ENCODE results near the gene HOXD12. TPM values are rescaled to one million over a fixed set of nuclear protein-coding genes. Genes with fewer than 3 reads are reported as not detected.

Gene HOXD12
- total RNA-seq, 2 experiments from 2014 or later: 0.25 TPM; not detected in 1

DNA sequence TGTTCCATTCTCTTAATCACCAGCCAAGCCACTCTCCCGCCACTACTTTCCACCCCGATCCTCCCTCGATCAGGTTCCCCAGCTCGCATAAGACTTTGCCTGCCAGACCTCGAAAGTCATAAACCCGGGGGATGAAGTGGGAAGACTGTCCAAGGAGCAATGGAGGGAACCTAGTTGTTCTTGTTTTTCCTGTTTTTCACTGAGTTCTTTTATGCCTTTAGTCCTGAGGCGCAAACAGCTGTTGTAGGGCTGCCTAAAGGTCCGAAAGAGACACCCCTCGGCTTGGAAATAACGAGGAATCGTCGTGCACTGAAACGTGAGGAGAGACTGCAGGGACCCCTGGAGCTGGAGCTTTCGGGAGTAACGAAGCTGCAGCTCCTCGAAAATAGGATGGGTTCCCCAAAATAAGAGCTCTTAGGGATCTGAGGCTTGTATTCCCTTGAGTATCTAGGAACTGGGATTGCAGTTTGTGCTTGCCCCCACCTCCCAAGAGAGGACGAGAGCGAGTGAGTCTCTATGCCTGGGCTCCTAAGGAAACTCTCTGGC, 1.7 kb upstream of the HOXD12 start:
- no peak for DNase-seq (ENCODE audit: low spot score)
- intact Hi-C loops (cut with micrococcal nuclease; ENCODE audit: unreplicated experiment): loop anchor here (1.0 kb wide), 2 partner anchors 408 to 732 kb away; no protein-coding TSS in a partner anchor
- Histone ChIP-seq H2AFZ (ENCODE audit: low read length) (peak overlapping the region; percentile 96), H3K27ac (ENCODE audit: low read depth, low read length, poor library complexity, severe bottlenecking) (no peak overlapping the region), H4K20me1 (ENCODE audit: insufficient read depth, low read length) (no peaks in the 10 kb centered on the region), H3K79me2 (ENCODE audit: insufficient read depth, low read depth, low read length) (no peaks in the 10 kb centered on the region), H3K9me3 (ENCODE audit: low read length) (no peaks in the 10 kb centered on the region), H3K4me1 (ENCODE audit: insufficient read depth, low read length, poor library complexity, severe bottlenecking) (peaks cover 14% of the 10 kb centered on the region), H3K4me3 (ENCODE audit: low read depth, low read length, poor library complexity, severe bottlenecking) (peak overlapping the region; percentile 63), H3K9me2 (ENCODE audit: insufficient read depth, low read length) (no peaks in the 10 kb centered on the region), H3K4me2 (ENCODE audit: low read length) (peak overlapping the region; percentile 81), H3K36me3 (ENCODE audit: insufficient read depth, low read length) (no peaks in the 10 kb centered on the region)
- POLR2A ChIA-PET: interaction anchor here (0.5 to 0.6 kb wide), 2 partner anchors 128 to 408 kb away, joined by 3 read pairs; no protein-coding TSS in a partner anchor
- BruUV-seq (replicated peaks): no TSS peak
- TF ChIP-seq EZH2phosphoT487 (IDR thresholded peaks at IDR 0.05; ENCODE audit: borderline replicate concordance, low read depth, low read length): no peak
- TF ChIP-seq, protein P1, sequence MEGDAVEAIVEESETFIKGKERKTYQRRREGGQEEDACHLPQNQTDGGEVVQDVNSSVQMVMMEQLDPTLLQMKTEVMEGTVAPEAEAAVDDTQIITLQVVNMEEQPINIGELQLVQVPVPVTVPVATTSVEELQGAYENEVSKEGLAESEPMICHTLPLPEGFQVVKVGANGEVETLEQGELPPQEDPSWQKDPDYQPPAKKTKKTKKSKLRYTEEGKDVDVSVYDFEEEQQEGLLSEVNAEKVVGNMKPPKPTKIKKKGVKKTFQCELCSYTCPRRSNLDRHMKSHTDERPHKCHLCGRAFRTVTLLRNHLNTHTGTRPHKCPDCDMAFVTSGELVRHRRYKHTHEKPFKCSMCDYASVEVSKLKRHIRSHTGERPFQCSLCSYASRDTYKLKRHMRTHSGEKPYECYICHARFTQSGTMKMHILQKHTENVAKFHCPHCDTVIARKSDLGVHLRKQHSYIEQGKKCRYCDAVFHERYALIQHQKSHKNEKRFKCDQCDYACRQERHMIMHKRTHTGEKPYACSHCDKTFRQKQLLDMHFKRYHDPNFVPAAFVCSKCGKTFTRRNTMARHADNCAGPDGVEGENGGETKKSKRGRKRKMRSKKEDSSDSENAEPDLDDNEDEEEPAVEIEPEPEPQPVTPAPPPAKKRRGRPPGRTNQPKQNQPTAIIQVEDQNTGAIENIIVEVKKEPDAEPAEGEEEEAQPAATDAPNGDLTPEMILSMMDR (conservative IDR thresholded peaks at IDR 0.05; ENCODE audit: low read length): peak; percentile 38; the same call in 1 of the 2 replicates
- CTCF ChIA-PET (ENCODE audit: unreplicated experiment): interaction anchor here (0.5 to 0.6 kb wide), 2 partner anchors 11 to 521 kb away, joined by 3 read pairs; no protein-coding TSS in a partner anchor

DNA sequence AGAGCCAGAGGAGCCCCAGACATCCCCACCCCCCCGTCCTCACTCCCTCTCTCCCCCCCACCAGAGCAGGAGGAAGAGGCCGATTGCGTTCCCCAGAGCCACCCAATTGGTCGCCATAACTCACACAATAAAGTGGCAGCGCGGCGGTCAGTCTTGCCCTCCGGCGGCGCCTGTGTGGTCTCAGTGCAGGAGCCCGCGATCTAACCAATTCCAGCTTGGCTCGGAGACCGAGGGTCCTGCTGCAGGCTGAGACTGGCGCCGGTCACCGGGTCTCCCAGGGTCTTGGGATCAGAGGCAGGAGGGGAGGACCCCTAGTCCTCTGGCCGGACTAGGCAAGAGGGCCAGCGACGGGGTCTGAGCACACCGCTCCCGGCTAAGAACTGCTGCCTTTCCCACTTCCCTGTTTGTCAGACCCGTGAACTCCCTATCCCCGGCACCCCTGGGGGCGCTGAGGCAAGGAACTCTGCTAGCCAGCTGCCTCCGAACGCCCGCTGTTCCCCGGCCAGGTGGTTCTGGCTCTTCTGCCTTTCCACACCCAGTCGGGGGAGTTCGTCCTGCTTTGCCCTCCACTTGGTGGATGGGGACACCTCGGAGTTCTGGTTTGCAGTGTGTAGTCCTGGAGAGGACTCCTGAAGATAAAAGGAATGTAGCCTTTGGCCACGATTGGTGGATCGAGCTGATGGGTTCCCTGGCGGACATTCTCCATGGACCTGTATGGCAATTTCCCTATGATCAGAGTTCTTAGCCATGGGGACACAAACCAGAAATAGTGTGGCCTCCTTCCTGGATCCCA, 1.0 kb upstream of the HOXD12 start:
- TF ChIP-seq, protein P1 (conservative IDR thresholded peaks at IDR 0.05; ENCODE audit: low read length): no peak
- no peak for TF ChIP-seq EZH2phosphoT487 (IDR thresholded peaks at IDR 0.05; ENCODE audit: borderline replicate concordance, low read depth, low read length)
- H3K4me2 ChIP-seq (ENCODE audit: low read length): peak overlapping the region; percentile 81; the same call in 1 of the 2 replicates
- H3K4me3 ChIP-seq (ENCODE audit: low read depth, low read length, poor library complexity, severe bottlenecking): no peak overlapping the region
- H3K9me2 ChIP-seq (ENCODE audit: insufficient read depth, low read length): no peaks in the 10 kb centered on the region
- no peaks in the 10 kb centered on the region for H4K20me1 ChIP-seq (ENCODE audit: insufficient read depth, low read length)
- H3K79me2 ChIP-seq (ENCODE audit: insufficient read depth, low read depth, low read length): no peaks in the 10 kb centered on the region
- H3K4me1 ChIP-seq (ENCODE audit: insufficient read depth, low read length, poor library complexity, severe bottlenecking): peaks cover 14% of the 10 kb centered on the region
- no peaks in the 10 kb centered on the region for H3K9me3 ChIP-seq (ENCODE audit: low read length)
- H3K36me3 ChIP-seq (ENCODE audit: insufficient read depth, low read length): no peaks in the 10 kb centered on the region
- H3K27ac ChIP-seq (ENCODE audit: low read depth, low read length, poor library complexity, severe bottlenecking): no peak overlapping the region
- ChIA-PET POLR2A (interaction anchor here (0.5 kb wide), 1 partner anchor 409 kb away, joined by 3 read pairs; no protein-coding TSS in a partner anchor), CTCF (ENCODE audit: unreplicated experiment) (no interaction called here)
- DNase-seq (ENCODE audit: low spot score): no peak
- BruUV-seq (replicated peaks): no TSS peak
- H2AFZ ChIP-seq (ENCODE audit: low read length): no peak overlapping the region
- intact Hi-C loops (cut with micrococcal nuclease; ENCODE audit: unreplicated experiment): no loop called here

Measured in OCI-LY7 (cell line).